T1000 (cell line): ENCODE results near the gene TSG101.

ENCODE experiments used
- DNase-seq: peaks from one replicate; lab custom pipeline; 2025; ENCODE audit warnings: mixed read lengths; lab: John Stamatoyannopoulos, UW

TSG101 gene

GRCh38 chr11:18526521-18527296, at the start of gene TSG101:
Gene TSG101, minus strand, starts transcription at chr11:18526942. Its CDS starts 126 bp downstream, at chr11:18526816.
- peak; percentile 78 for DNase-seq

- DNase-seq, result no peak
Measured at GRCh38 chr11:18575361-18575760, 48.6 kb upstream of the TSG101 start.

GRCh38 chr11:18567081-18567480, 40.3 kb upstream of the TSG101 start:
- no peak for DNase-seq

GRCh38 chr11:18566406-18566805, 39.7 kb upstream of the TSG101 start:
- no peak for DNase-seq

GRCh38 chr11:18564149-18564548, 37.4 kb upstream of the TSG101 start:
- DNase-seq, result no peak

GRCh38 chr11:18563090-18563730, 36.5 kb upstream of the TSG101 start:
- DNase-seq, result no peak

- DNase-seq, result no peak
Measured at GRCh38 chr11:18548001-18548400, 21.3 kb upstream of the TSG101 start.

- no peak for DNase-seq
Measured at GRCh38 chr11:18540207-18541009, 13.7 kb upstream of the TSG101 start.

- no peak for DNase-seq
Measured at GRCh38 chr11:18536209-18536608, 9.5 kb upstream of the TSG101 start.

GRCh38 chr11:18534245-18534644, 7.5 kb upstream of the TSG101 start:
- DNase-seq, result no peak

- no peak for DNase-seq
Measured at GRCh38 chr11:18533365-18533764, 6.6 kb upstream of the TSG101 start.

- no peak for DNase-seq
Measured at GRCh38 chr11:18527512-18527911, 770 bp upstream of the TSG101 start.

GRCh38 chr11:18526130-18526520, 617 bp downstream of the TSG101 start:
- no peak for DNase-seq

GRCh38 chr11:18524248-18524647, 2.5 kb downstream of the TSG101 start:
- DNase-seq, result no peak

GRCh38 chr11:18523084-18523483, 3.7 kb downstream of the TSG101 start:
- no peak for DNase-seq

- DNase-seq, result no peak
Measured at GRCh38 chr11:18522388-18522787, 4.4 kb downstream of the TSG101 start.

GRCh38 chr11:18521122-18521521, 5.6 kb downstream of the TSG101 start:
- no peak for DNase-seq

GRCh38 chr11:18502352-18502751, 24.4 kb downstream of the TSG101 start:
- DNase-seq, result no peak

- DNase-seq, result no peak
Measured at GRCh38 chr11:18501629-18502028, 25.1 kb downstream of the TSG101 start.

- DNase-seq, result no peak
Measured at GRCh38 chr11:18498039-18498438, 28.7 kb downstream of the TSG101 start.

GRCh38 chr11:18495703-18496102, 31.0 kb downstream of the TSG101 start:
- no peak for DNase-seq

GRCh38 chr11:18495271-18495670, 31.5 kb downstream of the TSG101 start:
- no peak for DNase-seq

- no peak for DNase-seq
Measured at GRCh38 chr11:18493310-18493709, 33.4 kb downstream of the TSG101 start.
